ENCODE results near the gene EPYC. TPM values are rescaled to one million over a fixed set of nuclear protein-coding genes. Genes with fewer than 3 reads are reported as not detected.
A peak's percentile ranks its signal among the peaks of the same experiment; 100 is the strongest.
"Not testable (repeated sequence)": the region's sequence is repeated elsewhere in the genome, so short reads cannot be mapped to it uniquely, and the experiment has no call there.

EPYC gene
- total RNA-seq, 1 experiment from 2014 or later = 7.6 TPM

GRCh38 chr12:90991952-90992465 lies 12.8 kb downstream of the EPYC start:
- DNase-seq (ENCODE audit: low spot score) = no peak

- no peak for DNase-seq (ENCODE audit: low spot score)
These were observed 14.2 kb downstream of the EPYC start for GRCh38 chr12:90990611-90991010.

- DNase-seq (ENCODE audit: low spot score) = no peak
These were observed 15.1 kb downstream of the EPYC start for GRCh38 chr12:90989686-90990111.

GRCh38 chr12:90987520-90987919 lies 17.3 kb downstream of the EPYC start:
- no peak for DNase-seq (ENCODE audit: low spot score)

- no peak for DNase-seq (ENCODE audit: low spot score)
These were observed 17.7 kb downstream of the EPYC start for GRCh38 chr12:90987101-90987500.

- not testable (repeated sequence) for DNase-seq (ENCODE audit: low spot score)
These were observed 19.4 kb downstream of the EPYC start for GRCh38 chr12:90985331-90985730.

GRCh38 chr12:90984114-90984513 lies 20.7 kb downstream of the EPYC start:
- no peak for DNase-seq (ENCODE audit: low spot score)

- DNase-seq (ENCODE audit: low spot score) = no peak
These were observed 22.6 kb downstream of the EPYC start for GRCh38 chr12:90982170-90982569.

GRCh38 chr12:90979951-90980350 lies 24.8 kb downstream of the EPYC start:
- no peak for DNase-seq (ENCODE audit: low spot score)

- DNase-seq (ENCODE audit: low spot score) = no peak
These were observed 25.8 kb downstream of the EPYC start for GRCh38 chr12:90979019-90979418.

- DNase-seq (ENCODE audit: low spot score) = peak; percentile 77
These were observed 26.5 kb downstream of the EPYC start for GRCh38 chr12:90978117-90978770.

GRCh38 chr12:90977224-90977623 lies 27.5 kb downstream of the EPYC start:
- no peak for DNase-seq (ENCODE audit: low spot score)

GRCh38 chr12:90974286-90974685 lies 30.5 kb downstream of the EPYC start:
- DNase-seq (ENCODE audit: low spot score) = no peak

GRCh38 chr12:90972226-90972625 lies 32.5 kb downstream of the EPYC start:
- DNase-seq (ENCODE audit: low spot score) = no peak

- DNase-seq (ENCODE audit: low spot score) = no peak
These were observed 33.9 kb downstream of the EPYC start for GRCh38 chr12:90970911-90971310.

GRCh38 chr12:90970471-90970870 lies 34.3 kb downstream of the EPYC start:
- DNase-seq (ENCODE audit: low spot score) = no peak

- DNase-seq (ENCODE audit: low spot score) = no peak
These were observed 34.9 kb downstream of the EPYC start for GRCh38 chr12:90969851-90970250.

GRCh38 chr12:90969346-90969745 lies 35.4 kb downstream of the EPYC start:
- DNase-seq (ENCODE audit: low spot score) = no peak

- no peak for DNase-seq (ENCODE audit: low spot score)
These were observed 39.6 kb downstream of the EPYC start for GRCh38 chr12:90965204-90965603.

- DNase-seq (ENCODE audit: low spot score) = no peak
These were observed 40.2 kb downstream of the EPYC start for GRCh38 chr12:90964616-90965015.

- no peak for DNase-seq (ENCODE audit: low spot score)
These were observed 40.8 kb downstream of the EPYC start for GRCh38 chr12:90963946-90964345.

GRCh38 chr12:90961154-90961553 lies 43.6 kb downstream of the EPYC start:
- DNase-seq (ENCODE audit: low spot score) = no peak

GRCh38 chr12:90959538-90960139 lies 45.1 kb downstream of the EPYC start:
- DNase-seq (ENCODE audit: low spot score) = peak; percentile 62

- DNase-seq (ENCODE audit: low spot score) = peak; percentile 21
These were observed 45.7 kb downstream of the EPYC start for GRCh38 chr12:90959032-90959431.
